Skeletal muscle cell (primary cell): Measurements from ENCODE around the gene IKZF3.
"Not testable (repeated sequence)": the region's sequence is repeated elsewhere in the genome, so short reads cannot be mapped to it uniquely, and the experiment has no call there.

ENCODE experiments used
- DNase-seq: peaks from one replicate; pipeline ENCODE4 v3.0.0-alpha.2; 2010; ENCODE audit warnings: low read depth
- H3K4me3 ChIP-seq: 2 replicates; pipeline ENCODE4 v1.5.1; 2011; ENCODE audit warnings: low read depth, mild to moderate bottlenecking, control low read depth, low read length, moderate library complexity

IKZF3 gene

DNA sequence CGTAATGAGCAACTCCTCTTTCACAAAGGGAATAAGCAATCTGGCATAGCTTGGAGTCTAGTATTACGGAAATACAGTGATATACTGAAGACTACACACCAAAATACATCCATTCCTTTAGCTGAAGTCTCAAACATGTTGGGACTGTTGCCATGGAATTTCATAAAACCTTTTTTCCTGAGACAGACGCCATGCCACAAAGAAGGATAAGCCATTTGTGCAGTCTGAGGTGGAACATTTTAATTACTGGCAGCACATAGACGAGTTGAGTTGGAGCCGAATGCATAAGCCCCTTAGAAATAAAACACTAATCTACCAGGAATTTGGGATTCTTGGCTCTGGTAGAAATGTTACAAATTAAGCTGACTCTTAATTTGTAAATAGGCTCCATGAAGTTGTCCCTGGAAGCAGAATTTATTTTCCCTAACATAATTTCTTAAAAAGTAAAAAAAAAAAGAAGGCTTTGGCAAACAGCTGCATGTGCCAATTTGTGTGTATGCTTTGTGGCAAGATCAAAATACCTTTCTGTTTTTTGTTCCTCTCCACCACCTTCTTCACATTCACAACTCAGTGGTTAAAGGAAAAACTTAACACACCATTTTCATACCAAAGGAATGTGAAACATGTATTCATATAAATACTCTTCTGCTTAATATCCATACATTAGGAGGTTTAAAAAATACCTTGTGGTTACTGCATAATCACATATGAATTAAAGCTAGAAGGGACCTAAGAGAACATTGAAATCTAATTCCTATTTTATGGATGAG, 100.9 kb downstream of the IKZF3 start:
- no peak overlapping the region for H3K4me3 ChIP-seq
- DNase-seq, result no peak

DNA sequence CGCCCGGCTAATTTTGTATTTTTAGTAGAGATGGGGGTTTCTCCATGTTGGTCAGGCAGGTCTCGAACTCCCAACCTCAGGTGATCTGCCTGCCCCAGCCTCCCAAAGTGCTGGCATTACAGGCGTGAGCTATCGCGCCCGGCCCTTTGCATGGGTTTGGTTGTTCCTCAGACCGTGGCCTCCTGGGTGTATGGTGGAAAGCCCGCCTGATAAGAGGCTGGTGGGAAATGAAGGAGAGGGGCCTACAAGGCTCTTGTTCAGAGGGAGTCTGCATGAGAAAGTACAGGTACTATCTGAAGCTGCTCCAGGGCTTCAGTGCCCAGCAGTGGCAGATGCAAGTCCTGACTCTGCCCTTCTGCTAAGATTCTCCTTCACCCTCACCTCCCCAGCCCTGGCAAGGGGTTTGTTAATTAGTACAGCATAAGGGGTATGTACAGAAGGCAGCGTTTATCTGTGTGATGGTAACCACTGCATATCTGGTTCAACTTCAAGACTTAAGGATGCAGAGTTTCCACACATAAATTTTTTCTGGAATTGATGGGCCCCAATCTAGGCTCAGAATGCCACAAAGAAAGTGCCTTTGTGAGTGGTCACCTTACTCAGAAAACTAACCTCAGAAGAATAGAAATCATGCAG, 102.1 kb downstream of the IKZF3 start:
- no peak overlapping the region for H3K4me3 ChIP-seq
- DNase-seq, result no peak

DNA sequence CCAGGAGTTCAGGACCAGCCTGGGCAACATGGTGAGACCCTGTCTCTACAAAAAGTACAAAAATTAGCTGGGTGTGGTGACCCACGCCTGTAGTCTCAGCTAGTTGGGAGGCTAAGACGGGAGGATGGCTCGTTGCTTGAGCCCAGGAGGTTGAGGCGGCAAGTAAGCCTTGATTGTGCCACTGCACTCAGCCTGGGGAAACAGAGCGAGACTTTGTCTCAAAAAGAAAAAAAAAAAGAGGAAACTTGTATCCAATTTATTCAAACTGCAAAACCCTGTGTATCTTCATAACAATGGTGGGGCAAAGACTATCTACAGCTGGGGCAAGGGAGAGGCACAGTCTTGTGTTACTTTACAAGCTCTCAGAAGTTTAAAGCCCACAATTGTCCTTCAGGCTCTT, 104.9 kb downstream of the IKZF3 start:
- H3K4me3 ChIP-seq, result no peak overlapping the region
- no peak for DNase-seq

DNA sequence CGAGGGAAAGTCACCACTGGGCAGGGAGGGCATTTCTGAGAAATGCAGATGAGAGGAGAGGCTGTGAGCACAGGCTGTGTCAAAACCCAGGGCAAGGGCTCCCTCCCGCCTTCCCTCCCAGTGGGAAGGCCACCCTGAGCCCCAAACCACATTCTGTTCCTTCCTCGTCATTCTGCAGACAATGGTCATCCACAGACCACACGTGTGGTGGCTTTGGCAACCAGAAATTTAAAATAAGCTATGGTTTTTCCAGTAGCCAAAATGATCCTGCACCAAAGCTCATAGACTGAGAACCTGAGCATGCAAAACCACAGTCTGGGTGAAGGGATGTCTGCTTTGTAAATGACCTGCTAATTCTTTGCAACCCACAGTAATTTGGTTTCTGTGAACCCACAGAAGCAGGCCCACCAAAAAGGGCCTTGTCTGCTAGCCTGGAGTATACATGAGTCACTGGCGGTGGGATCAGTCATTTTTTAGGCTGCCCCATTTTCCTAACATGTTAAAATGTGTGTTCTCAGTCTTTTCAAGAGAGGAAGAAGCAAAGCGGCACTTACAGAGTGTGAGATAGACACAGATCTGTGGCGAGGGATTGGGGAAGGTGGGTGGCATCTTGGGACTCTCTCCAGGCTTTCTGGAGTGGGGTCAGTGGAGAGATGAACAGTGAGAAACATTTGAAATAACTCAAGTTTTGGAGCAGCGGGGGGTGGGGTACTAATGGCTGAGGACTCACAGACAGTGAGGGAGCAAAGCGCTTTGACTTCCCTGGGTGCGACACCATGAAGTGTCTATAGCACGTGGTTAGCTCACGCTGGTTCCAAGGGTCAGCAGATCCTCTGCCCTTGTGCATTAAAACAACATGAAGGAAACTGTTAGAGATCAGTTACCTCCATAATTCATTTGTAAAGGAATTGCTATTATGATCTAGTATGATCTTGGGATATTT, 105.9 kb downstream of the IKZF3 start:
- H3K4me3 ChIP-seq, result no peak overlapping the region
- no peak for DNase-seq

- no peak for DNase-seq
- H3K4me3 ChIP-seq, result no peak overlapping the region
Observed at GRCh38 chr17:39757176-39757662, 106.9 kb downstream of the IKZF3 start.

GRCh38 chr17:39756380-39757079, 107.6 kb downstream of the IKZF3 start:
- no peak for DNase-seq
- H3K4me3 ChIP-seq, result no peak overlapping the region

- no peak for DNase-seq
- H3K4me3 ChIP-seq, result no peak overlapping the region
Observed at GRCh38 chr17:39755554-39756379, 108.3 kb downstream of the IKZF3 start.

DNA sequence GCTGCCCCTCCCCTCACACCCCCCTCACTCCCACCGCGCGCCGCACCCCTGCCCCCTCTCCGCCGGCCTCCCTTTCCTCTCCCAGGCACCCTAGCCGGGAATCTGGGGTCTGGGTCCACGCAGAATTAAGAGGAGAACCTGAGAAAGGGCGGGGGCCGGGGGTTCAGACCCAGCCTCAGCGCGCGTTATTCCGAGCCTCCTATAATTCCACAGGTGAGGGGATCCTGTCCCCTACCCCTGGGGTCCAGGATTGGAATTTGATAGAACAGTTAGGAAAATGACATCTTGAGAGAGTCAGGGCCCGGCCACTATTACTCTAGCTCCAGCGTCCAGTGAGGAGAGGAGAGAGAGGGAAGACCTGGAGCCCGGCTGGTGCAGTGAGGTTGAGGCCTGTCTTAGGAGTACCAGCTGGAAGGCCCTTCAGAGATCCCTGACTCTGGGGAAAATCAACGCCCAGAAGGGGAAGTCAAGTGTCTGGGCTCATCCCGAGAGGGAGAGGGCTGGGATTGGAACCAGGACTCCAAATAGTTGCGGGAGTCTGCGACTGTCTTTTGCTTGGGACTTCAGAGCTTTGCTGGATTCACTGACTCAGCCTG, 109.1 kb downstream of the IKZF3 start:
- peak overlapping the region; percentile 60 for H3K4me3 ChIP-seq
- DNase-seq, result no peak

DNA sequence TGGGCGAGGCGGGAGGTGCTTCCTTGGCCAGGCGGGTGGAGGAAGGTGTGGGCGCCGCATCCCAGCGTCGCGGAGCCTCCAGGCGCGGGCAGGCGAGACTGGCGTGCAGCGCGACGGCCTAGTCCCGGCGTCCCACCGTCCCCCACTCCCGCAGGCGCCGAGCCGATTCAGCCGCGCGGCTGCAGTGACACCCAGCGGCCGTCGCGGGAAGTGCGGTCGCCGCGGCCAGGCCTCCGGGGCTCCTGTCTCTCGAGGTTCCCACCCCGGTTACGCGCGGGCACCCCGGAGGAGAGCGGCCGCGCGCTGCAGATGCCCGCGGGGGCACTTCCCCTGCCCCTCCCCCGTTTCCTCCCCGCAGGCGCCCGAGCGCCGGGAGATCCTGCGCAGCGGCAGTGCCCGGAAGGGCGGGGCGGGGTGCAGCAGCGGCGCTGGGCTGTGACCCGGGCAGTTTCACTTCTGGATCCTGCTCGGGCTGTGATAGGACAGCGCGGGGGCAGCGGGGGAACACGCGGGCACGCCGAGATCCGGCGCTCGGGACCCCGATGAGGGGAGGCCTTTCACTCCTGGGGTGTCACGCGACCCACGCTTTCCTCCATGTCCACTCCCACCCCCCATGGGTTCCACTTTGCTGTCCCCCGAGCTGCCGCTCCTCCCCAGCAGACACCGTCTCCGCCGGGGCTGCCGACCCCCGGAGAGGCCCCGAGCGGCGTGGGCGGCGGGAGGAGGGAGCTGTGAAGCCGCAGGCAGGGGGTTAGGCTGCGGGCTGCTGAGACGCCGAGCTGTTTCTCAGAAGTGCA, 109.8 kb downstream of the IKZF3 start:
- H3K4me3 ChIP-seq, result peak overlapping the region; percentile 60
- no peak for DNase-seq

DNA sequence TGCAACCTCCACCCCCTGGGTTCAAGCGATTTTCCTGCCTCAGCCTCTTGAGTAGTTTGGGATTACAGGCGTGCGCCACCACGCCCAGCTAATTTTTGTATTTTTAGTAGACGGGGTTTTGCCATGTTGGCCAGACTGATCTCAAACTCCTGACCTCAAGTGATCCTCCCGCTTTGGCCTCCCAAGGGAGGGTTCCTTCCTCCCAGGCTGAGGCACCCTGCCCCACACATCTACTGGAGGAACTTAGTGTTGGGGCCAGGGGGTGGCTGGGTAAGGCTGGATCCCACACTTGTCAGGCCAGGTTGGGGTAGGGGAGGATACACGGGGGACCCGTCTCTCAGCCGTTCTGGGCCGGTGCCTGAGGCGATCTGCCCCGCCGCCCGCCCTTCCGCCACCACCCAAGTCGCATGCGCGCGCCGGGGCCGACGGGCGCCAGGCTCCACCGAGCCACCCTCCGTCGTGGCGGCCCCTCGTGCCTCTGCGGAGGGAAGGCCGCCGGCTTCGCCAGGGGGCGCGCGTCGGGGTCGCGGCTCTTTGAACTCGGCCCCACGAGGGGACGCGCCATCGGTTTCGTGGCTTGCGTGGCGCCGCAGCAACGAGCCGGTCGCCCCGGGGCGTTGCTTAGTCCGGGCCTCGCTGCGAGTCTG, 110.5 kb downstream of the IKZF3 start:
- DNase-seq, result no peak
- H3K4me3 ChIP-seq, result peak overlapping the region; percentile 60

DNA sequence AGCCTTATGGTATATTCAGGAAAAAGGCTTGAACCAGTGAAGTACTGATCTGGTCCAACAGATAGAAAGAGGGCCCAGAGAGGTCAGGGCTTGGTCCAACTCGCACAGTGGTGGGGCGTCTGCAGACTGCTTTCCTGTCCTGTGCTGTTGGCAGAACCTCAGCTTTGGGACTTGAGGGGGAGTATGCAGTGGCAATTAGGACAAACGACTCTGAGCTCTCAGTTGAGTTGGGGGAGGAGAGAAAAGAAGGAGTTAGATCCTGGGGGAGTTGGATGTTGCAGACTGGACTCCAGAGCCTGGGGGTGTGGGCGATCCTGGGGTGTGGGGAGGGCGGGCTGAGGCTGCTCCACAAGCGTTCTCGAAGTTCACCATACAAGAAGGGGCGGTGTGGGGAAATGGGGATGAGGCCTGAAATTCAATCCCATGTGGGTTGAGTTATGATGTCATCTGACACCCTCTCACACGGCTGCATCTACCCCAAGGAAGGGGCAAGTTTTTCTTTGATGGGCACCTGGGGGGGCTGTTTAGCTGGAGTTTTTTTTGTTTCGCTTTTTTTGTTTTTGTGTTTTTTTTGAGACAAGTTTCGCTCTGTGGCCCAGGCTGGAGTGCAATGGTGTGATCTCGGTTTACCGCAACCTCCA, 111.8 kb downstream of the IKZF3 start:
- H3K4me3 ChIP-seq, result no peak overlapping the region
- no peak for DNase-seq

- DNase-seq, result no peak
- H3K4me3 ChIP-seq, result no peak overlapping the region
Observed at GRCh38 chr17:39751637-39752036, 112.5 kb downstream of the IKZF3 start.

DNA sequence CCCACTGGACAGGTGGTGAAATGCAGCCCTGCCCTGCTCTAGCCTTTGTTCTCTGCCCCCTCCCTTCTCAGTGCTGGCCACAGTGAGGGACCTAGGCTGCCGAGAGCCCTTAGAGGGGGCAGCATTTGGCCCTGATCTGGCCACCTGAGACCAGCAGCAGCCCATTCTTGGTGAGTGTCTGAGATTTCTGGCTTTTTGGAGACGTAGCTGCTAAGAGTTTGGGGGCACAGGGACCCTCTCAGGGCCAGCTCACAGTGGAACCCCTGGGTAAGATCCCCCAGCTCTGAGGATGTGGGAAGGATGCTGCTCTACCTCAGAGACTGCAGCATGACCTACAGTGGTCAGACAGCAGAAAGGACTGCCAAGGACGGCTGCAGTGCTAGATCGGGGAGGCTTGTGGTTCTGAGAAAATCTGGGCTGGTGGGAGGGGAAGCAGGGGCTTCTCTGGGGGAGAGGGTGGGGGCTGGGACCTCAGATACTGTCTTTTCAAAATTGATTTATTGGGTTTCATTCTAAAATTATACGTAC, 113.0 kb downstream of the IKZF3 start:
- no peak overlapping the region for H3K4me3 ChIP-seq
- DNase-seq, result no peak

DNA sequence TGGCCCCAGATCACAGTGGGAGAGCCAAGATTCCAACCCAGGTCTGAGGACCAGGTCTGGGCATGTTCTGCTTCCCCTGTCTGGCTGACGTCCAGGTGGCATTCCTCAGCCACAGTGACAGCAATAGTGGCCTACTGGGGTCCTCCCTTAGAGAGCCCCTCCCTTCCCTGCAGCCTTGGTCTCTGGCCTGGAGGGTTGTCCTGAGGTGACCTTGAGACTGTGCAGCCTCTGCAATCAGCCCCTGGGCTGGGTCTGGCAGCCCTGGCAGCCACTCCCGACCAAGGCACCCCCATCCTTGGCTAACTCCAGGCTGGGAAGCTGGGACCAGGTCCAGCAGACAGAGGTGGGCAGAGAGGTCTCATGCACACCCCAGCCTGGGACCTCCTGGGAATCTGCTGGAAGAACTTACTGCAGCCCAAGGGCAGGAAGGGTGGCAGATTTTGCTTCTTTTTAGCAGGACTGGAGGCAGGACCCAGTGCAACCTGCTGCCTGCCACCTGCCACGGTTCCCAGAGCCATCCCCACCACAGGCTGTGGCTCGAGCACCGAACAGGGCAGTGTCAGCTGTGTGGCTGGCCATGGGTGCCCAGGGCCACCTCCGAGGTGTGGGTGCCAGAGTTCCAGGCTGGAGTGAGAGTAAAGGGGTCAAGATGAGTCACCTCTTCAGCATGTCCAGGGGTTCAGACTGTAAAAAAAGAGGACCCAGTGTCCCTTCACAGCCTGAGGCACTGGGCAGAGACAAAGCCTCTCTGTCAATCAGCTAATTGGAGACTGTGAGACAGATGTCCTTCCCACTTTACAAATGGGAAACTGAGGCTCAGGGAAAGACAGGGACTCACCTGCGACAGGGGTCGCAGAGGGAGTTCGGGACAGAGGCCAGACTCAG, 113.7 kb downstream of the IKZF3 start:
- no peak for DNase-seq

DNA sequence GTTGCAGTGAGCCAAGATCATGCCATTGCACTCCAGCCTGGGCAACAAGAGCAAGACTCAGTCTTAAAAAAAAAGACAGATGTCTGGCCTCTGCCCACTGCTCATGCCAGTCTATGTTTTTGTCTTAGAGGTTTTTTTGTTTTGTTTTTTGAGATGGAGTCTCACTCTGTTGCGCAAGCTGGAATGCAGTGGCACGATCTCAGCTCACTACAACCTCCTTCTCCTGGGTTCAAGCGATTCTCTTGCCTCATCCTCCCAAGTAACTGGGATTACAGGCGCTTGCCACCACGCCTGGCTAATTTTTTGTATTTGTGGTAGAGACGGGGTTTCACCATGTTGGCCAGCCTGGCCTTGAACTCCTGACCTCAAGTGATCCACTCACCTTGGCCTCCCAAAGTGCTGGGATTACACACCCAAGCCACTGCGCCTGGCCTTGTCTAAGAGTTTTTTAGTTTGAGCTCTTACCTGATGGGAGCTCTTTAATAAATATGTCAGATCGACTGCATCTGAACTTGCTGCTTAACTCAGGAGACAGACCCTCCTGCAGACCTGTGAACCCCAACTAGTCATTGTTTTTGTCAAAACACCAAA, 115.6 kb downstream of the IKZF3 start:
- not testable (repeated sequence) for H3K4me3 ChIP-seq, DNase-seq

More for the DNA sequence above, 113.7 kb downstream of the IKZF3 start:
- no peak overlapping the region for H3K4me3 ChIP-seq
